Right lobe of liver (tissue), 6 donors: ENCODE results near the gene DYNLT5. TPM values are rescaled to one million over a fixed set of nuclear protein-coding genes. Genes with fewer than 3 reads are reported as not detected.

Source experiments
- ATAC-seq, 4 donors: fragments of 200-7000 bp; cut with Tn5 transposase; one replicate each; pipeline ENCODE4 v1.9.1; 2020; ENCODE audit warnings: mild to moderate bottlenecking in 4 of 4, moderate library complexity in 4 of 4
- DNase-seq, 3 donors: peaks; one replicate each; pipeline ENCODE4 v3.0.0-alpha.2; 2020
- H3K27ac ChIP-seq, 3 donors: fragments of 200-600 bp; one replicate each; pipeline ENCODE4 v1.8.0; 2022
- H3K27me3 ChIP-seq, 2 donors: fragments of 200-600 bp; one replicate each; pipeline ENCODE4 v1.8.0; 2022
- H3K36me3 ChIP-seq, 4 donors: fragments of 200-600 bp; sonication (generic) in 1 of 4; one replicate each; pipeline versions ENCODE4 v1.5.1 to v1.8.0; 2017 to 2022; ENCODE audit warnings: control low read depth in 1 of 4
- H3K4me1 ChIP-seq, 4 donors: fragments of 200-600 bp; sonication (generic) in 1 of 4; one replicate each; pipeline versions ENCODE4 v1.5.1 to v1.8.0; 2017 to 2022; ENCODE audit warnings: control low read depth in 1 of 4
- H3K4me3 ChIP-seq, 3 donors: fragments of 200-600 bp; one replicate each; pipeline ENCODE4 v1.8.0; 2022
- H3K9me3 ChIP-seq, 4 donors: fragments of 200-600 bp; sonication (generic) in 1 of 4; one replicate each; pipeline versions ENCODE4 v1.5.1 to v1.8.0; 2017 to 2022; ENCODE audit warnings: control low read depth in 1 of 4
- CTCF ChIP-seq, 4 donors: fragments of 200-600 bp in 3 of 4; fragments of 450-650 bp in 1 of 4; IDR thresholded peaks; one replicate each; pipeline versions ENCODE4 v1.5.1 to v1.8.0; 2016 to 2022; ENCODE audit warnings: antibody characterized with exemption in 4 of 4, mild to moderate bottlenecking in 2 of 4
- POLR2A ChIP-seq: fragments of 450-650 bp; IDR thresholded peaks from one replicate; pipeline ENCODE4 v1.6.1; 2017; ENCODE audit warnings: antibody characterized with exemption, mild to moderate bottlenecking
- WGBS: methylation state at CpG from one replicate; pipeline ENCODE4 v1.1.6; 2018; ENCODE audit warnings: low coverage, low lambda C conversion rate; ENCODE audit not compliant: insufficient coverage; ENCODE audit errors: missing lambda C conversion rate; 5-methylcytosine and 5-hydroxymethylcytosine counted together
- intact Hi-C, 2 donors: fragments of 100-400 bp; cut with DNase I; formaldehyde crosslinking; loops; one replicate each; pipeline versions ENCODE4 v1.11.2 to v1.14.1; 2022
- total RNA-seq, 6 experiments: library from RNA; depleted of rRNA in 2 of 6; stranded (reverse); fragments of >200 nt in 2 of 6; fragmentation: NEBNext Ultra II Directional in 3 of 6; extraction: Animal tissue kit (Norgen Biotek cat#: 25700) in 3 of 6; gene quantifications; one replicate each; pipeline versions ENCODE4 v1.1.0 to v1.2.4, GENCODE V29; 2016 to 2023
- donor health status: DM: no; HTN: yes; CAD: no.
- donor health status: DM: no; HTN: no; CAD: no.
- donor health status: DM: no; HTN: no; CAD: no.
- donor health status: DM: no; HTN: yes; CAD: no.
- donor health status: DM: no; HTN: yes; CAD: no.

The DYNLT5 gene
- total RNA-seq, 6 experiments from 2014 or later = 0.44 to 2.4 (median 1.3) TPM

DNA sequence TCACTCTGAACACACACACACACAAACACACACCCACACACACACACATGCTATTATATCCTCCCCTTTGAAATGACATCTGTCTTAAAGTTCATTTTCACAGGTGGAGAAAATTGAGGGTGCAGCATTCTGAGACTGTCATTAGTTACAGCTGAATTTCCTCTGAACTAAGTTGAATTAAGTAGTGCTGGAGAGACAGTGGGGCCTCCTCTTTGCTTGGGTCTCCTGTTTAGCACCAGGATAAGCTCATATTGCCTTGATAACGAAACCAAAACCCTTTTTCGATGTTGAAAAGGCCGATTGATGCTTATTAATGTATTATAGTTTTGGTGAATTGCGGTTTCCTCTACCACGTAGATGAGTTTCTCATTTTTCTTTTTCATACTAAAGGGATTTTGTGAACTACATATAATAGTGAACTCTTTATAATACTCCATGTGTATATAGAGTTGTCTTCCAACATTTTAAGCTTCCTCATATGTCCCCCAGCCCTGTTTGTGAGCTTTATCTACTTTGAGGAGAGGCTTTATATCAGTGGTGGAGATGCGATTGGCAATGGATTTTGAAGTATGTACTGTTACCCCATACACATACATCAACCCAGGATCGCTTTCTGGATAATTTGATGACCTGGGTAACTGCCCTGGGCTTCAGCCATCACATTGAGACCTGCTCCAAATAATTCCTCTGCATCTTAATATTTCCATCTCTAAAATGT, 17.4 kb downstream of the DYNLT5 start:
- ATAC-seq = no peak
- H3K27ac ChIP-seq = no peak overlapping the region
- no peaks in the 10 kb centered on the region for H3K4me1 ChIP-seq
- H3K9me3 ChIP-seq = no peaks in the 10 kb centered on the region
- no peaks in the 10 kb centered on the region for H3K36me3 ChIP-seq
- H3K27me3 ChIP-seq = no peaks in the 10 kb centered on the region
- WGBS = 71% methylated on average over 7 of the region's 7 CpGs
- DNase-seq = no peak
- no peak overlapping the region for H3K4me3 ChIP-seq
- intact Hi-C loops = loop anchor here in 1 of 2 donors (10.0 kb wide), 1 partner anchor 375 kb away; no protein-coding TSS in a partner anchor
- TF ChIP-seq POLR2A = no peak
- TF ChIP-seq CTCF (IDR thresholded peaks at IDR 0.05) = no peak

- DNase-seq = no peak
- Histone ChIP-seq H3K9me3 (no peaks in the 10 kb centered on the region), H3K27ac (no peak overlapping the region), H3K4me1 (no peaks in the 10 kb centered on the region), H3K4me3 (no peak overlapping the region), H3K27me3 (no peaks in the 10 kb centered on the region), H3K36me3 (no peaks in the 10 kb centered on the region)
- TF ChIP-seq CTCF (IDR thresholded peaks at IDR 0.05) (no peak), POLR2A (no peak)
- ATAC-seq = no peak
- intact Hi-C loops = loop anchor here in 1 of 2 donors (10.0 kb wide), 1 partner anchor 375 kb away; no protein-coding TSS in a partner anchor
- 100% methylated on average over 2 of the region's 2 CpGs for WGBS
These were observed 18.0 kb downstream of the DYNLT5 start for GRCh38 chr1:66770240-66770639.

DNA sequence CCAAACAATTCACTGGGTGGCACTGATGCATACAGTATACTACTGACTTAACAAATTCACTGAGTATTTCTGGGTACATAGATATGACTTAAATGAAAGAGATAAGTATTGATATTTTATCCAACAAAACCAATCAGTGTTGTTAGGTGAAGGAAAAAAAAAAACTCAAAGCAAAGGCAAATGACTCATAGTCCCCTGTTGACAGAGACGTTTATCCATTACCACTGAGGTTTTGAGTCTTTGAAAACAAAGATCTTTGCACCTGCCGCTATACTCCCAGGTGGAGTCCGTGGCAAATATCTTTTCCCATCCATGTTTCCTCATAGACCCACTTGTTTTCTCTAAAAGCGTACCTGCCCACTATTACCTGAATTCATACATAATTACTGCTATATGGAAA, 18.4 kb downstream of the DYNLT5 start:
- Histone ChIP-seq H3K27ac (no peak overlapping the region), H3K9me3 (no peaks in the 10 kb centered on the region), H3K27me3 (no peaks in the 10 kb centered on the region), H3K4me1 (no peaks in the 10 kb centered on the region), H3K36me3 (no peaks in the 10 kb centered on the region), H3K4me3 (no peak overlapping the region)
- intact Hi-C loops = loop anchor here in 1 of 2 donors (10.0 kb wide), 1 partner anchor 374 kb away; no protein-coding TSS in a partner anchor
- no peak for TF ChIP-seq POLR2A
- TF ChIP-seq CTCF (IDR thresholded peaks at IDR 0.05) = no peak
- no peak for DNase-seq
- ATAC-seq = no peak
- 85% methylated on average over 4 of the region's 4 CpGs for WGBS

- 64% methylated on average over 1 of the region's 2 CpGs for WGBS
- Histone ChIP-seq H3K4me3 (no peak overlapping the region), H3K9me3 (no peaks in the 10 kb centered on the region), H3K27me3 (no peaks in the 10 kb centered on the region), H3K4me1 (no peaks in the 10 kb centered on the region), H3K36me3 (no peaks in the 10 kb centered on the region), H3K27ac (no peak overlapping the region)
- DNase-seq = no peak
- TF ChIP-seq CTCF (IDR thresholded peaks at IDR 0.05) (no peak), POLR2A (no peak)
- no peak for ATAC-seq
- intact Hi-C loops = loop anchor here in 1 of 2 donors (10.0 kb wide), 1 partner anchor 372 kb away; no protein-coding TSS in a partner anchor
These were observed 21.0 kb downstream of the DYNLT5 start for GRCh38 chr1:66773227-66773626.
